Measurements from ENCODE around the gene CCDC63. TPM values are rescaled to one million over a fixed set of nuclear protein-coding genes. Genes with fewer than 3 reads are reported as not detected.
A peak's percentile ranks its signal among the peaks of the same experiment; 100 is the strongest.

Gene CCDC63
- total and polyA plus RNA-seq, 9 of the 15 experiments (the other 6 are each of a cell fraction or from before 2014, with no cell fraction given), result not detected

DNA sequence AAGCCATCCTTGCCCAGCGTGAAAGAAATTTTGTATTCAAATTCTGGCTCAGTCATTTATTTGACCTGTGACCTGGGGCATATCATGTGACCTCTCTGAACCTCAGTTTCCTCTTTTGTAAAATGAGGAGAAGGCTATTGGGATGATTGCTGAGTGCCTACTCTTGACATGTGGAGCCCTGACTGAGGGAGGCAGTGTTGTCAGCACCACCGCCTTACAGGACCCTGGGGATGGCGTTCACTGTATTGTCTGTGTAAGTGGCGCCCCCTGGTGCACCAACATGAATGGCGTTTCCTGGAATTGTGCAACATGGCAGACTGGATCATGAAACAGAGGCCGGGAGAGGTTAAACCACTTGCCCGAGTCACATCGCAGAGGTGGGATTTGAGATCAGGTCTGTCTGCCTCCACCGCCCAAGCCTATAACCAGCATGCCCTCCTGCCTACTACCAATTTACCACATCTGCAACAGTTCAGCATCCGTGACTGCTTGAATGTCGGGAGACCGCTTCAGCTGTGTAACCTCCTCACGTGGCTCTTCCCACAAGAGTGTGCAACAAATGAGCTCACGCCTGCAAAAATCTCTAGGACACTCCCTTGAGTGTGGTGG lies 20.1 kb upstream of the CCDC63 start (continued):
- TF ChIP-seq, protein P1, sequence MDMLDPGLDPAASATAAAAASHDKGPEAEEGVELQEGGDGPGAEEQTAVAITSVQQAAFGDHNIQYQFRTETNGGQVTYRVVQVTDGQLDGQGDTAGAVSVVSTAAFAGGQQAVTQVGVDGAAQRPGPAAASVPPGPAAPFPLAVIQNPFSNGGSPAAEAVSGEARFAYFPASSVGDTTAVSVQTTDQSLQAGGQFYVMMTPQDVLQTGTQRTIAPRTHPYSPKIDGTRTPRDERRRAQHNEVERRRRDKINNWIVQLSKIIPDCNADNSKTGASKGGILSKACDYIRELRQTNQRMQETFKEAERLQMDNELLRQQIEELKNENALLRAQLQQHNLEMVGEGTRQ (CRISPR knock-in tag; IDR thresholded peaks at IDR 0.05), result 0 out of 2 replicates have a peak, but pooled peaks have one; percentile 27
- TF ChIP-seq CHD2 (IDR thresholded peaks at IDR 0.05; ENCODE audit: low read depth, low read length), result no peak
- no peak for TF ChIP-seq PHTF2 (CRISPR knock-in tag; IDR thresholded peaks at IDR 0.05)
- TF ChIP-seq MCM7 (IDR thresholded peaks at IDR 0.05), result no peak
- TF ChIP-seq STAG1 (CRISPR knock-in tag; IDR thresholded peaks at IDR 0.05; ENCODE audit: borderline replicate concordance), result peak; percentile 86; the same call in 1 of the 2 replicates
- TF ChIP-seq ZNF586 (CRISPR knock-in tag; conservative IDR thresholded peaks at IDR 0.05), result no peak
- TF ChIP-seq FOXJ2 (tag; IDR thresholded peaks at IDR 0.05), result no peak
- TF ChIP-seq, protein P2, sequence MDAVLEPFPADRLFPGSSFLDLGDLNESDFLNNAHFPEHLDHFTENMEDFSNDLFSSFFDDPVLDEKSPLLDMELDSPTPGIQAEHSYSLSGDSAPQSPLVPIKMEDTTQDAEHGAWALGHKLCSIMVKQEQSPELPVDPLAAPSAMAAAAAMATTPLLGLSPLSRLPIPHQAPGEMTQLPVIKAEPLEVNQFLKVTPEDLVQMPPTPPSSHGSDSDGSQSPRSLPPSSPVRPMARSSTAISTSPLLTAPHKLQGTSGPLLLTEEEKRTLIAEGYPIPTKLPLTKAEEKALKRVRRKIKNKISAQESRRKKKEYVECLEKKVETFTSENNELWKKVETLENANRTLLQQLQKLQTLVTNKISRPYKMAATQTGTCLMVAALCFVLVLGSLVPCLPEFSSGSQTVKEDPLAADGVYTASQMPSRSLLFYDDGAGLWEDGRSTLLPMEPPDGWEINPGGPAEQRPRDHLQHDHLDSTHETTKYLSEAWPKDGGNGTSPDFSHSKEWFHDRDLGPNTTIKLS (IDR thresholded peaks at IDR 0.05; ENCODE audit: borderline replicate concordance, low read depth), result 0 out of 2 replicates have a peak, but pooled peaks have one; percentile 28
- no peak for TF ChIP-seq SMARCA5 (IDR thresholded peaks at IDR 0.05)
- TF ChIP-seq ZNF146 (CRISPR knock-in tag; IDR thresholded peaks at IDR 0.05; ENCODE audit: unreplicated experiment), result no peak
- no peak for TF ChIP-seq HMBOX1 (IDR thresholded peaks at IDR 0.05)
- no peak for TF ChIP-seq ARID3A (IDR thresholded peaks at IDR 0.05; ENCODE audit: borderline replicate concordance, low read depth, low read length)
- TF ChIP-seq ELF4 (CRISPR knock-in tag; IDR thresholded peaks at IDR 0.05), result no peak
- no peak for TF ChIP-seq FOXO4 (CRISPR knock-in tag; IDR thresholded peaks at IDR 0.05)
- TF ChIP-seq ADNP (tag; IDR thresholded peaks at IDR 0.05), result no peak
- TF ChIP-seq SP1 (CRISPR knock-in tag; IDR thresholded peaks at IDR 0.05), result no peak
- no peak for TF ChIP-seq GTF2F1 (IDR thresholded peaks at IDR 0.05; ENCODE audit: low read depth, low read length)
- TF ChIP-seq TCF3 (CRISPR knock-in tag; IDR thresholded peaks at IDR 0.05), result no peak
- TF ChIP-seq MCM2 (IDR thresholded peaks at IDR 0.05; ENCODE audit: low read depth), result no peak
- peak in 1 of 2 experiments; percentile 77; a peak in 1 of 4 replicates for TF ChIP-seq RCOR1 (IDR thresholded peaks at IDR 0.05; ENCODE audit: borderline replicate concordance in 1 of 2, low read depth in 2 of 2, low read length in 2 of 2)
- no peak for TF ChIP-seq KDM5B (IDR thresholded peaks at IDR 0.05; ENCODE audit: insufficient replicate concordance, low read depth, low read length)
- TF ChIP-seq FOXJ3 (CRISPR knock-in tag; IDR thresholded peaks at IDR 0.05), result no peak
- TF ChIP-seq POLR3G (IDR thresholded peaks at IDR 0.05; ENCODE audit: extremely low read depth, insufficient read length, insufficient replicate concordance), result no peak

All from K562 (cell line).